22Rv1 (cell line): ENCODE measurements around the gene LBHD2.

Experiments
- ZFX ChIP-seq: fragments of 450-650 bp; IDR thresholded peaks from 2 replicates; pipeline ENCODE4 v1.6.1; 2017; ENCODE audit warnings: antibody characterized with exemption, borderline replicate concordance
- TF ChIP-seq, protein P1 (sequence below): fragments of 450-650 bp; IDR thresholded peaks from 2 replicates; pipeline ENCODE4 v1.5.1; 2017; ENCODE audit warnings: mild to moderate bottlenecking

DNA sequence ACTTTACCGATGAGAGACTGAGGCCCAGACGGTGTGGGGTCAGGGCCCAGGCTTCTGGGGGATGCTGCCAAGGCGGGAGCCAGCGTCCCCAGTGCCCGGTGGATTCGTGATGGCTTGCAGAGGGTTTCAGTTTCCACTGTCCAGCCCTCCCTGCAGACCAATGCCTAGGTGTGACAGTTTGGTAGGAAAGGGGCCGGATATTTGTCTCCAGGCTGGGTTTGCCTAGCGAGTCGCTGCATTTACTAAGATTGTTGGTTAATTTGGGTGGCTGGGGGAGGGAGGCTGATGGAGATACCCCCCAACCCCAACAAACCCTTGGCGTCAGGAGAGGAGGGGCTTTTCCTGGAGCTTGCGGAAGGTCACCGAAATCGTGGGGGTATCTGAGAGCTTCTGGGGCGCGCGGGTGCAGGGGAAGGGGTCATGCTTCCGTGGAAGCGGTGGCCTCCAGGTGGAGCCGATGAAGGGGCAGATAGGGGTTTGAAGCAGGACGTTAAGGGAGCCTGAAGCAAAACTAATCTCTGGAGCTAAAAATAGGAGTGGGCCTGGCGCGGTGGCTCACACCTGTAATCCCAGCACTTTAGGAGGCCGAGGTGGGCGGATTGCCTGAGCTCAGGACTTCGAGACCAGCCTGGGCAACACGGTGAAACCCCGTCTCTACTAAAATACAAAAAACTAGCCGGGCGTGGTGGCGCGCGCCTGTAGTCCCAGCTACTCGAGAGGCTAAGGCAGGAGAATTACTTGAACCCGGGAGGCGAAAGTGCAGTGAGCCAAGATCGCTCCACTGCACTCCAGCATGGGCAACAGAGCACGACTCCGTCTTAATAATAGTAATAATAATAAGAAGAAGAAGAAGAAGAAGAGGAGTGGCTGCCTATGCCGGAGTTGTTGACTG, 25.6 kb upstream of the LBHD2 start:
- TF ChIP-seq, protein P1, sequence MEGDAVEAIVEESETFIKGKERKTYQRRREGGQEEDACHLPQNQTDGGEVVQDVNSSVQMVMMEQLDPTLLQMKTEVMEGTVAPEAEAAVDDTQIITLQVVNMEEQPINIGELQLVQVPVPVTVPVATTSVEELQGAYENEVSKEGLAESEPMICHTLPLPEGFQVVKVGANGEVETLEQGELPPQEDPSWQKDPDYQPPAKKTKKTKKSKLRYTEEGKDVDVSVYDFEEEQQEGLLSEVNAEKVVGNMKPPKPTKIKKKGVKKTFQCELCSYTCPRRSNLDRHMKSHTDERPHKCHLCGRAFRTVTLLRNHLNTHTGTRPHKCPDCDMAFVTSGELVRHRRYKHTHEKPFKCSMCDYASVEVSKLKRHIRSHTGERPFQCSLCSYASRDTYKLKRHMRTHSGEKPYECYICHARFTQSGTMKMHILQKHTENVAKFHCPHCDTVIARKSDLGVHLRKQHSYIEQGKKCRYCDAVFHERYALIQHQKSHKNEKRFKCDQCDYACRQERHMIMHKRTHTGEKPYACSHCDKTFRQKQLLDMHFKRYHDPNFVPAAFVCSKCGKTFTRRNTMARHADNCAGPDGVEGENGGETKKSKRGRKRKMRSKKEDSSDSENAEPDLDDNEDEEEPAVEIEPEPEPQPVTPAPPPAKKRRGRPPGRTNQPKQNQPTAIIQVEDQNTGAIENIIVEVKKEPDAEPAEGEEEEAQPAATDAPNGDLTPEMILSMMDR, result no peak
- no peak for TF ChIP-seq ZFX
